Esophagus squamous epithelium (tissue), 5 donors: ENCODE data around the gene C1GALT1C1L. TPM values are rescaled to one million over a fixed set of nuclear protein-coding genes. Genes with fewer than 3 reads are reported as not detected.

ENCODE experiments used
- DNase-seq: peaks from one replicate; lab custom pipeline; 2025; lab: John Stamatoyannopoulos, UW
- H3K27ac ChIP-seq, 4 donors: fragments of 200-600 bp; sonication (generic); one replicate each; pipeline ENCODE4 v1.5.1; 2016 to 2019; ENCODE audit warnings: mild to moderate bottlenecking in 1 of 4
- H3K27me3 ChIP-seq, 4 donors: fragments of 200-600 bp; sonication (generic); 1 replicate in 3 of 4; 2 replicates in 1 of 4; pipeline versions ENCODE4 v1.5.1 to v1.6.0; 2017 to 2021; ENCODE audit warnings: antibody characterized with exemption in 1 of 4
- H3K36me3 ChIP-seq, 3 donors: fragments of 200-600 bp; sonication (generic); one replicate each; pipeline ENCODE4 v1.5.1; 2016 to 2019
- H3K4me1 ChIP-seq, 3 donors: fragments of 200-600 bp; sonication (generic); one replicate each; pipeline ENCODE4 v1.5.1; 2017 to 2019
- H3K4me3 ChIP-seq, 4 donors: fragments of 200-600 bp; sonication (generic); 1 replicate in 3 of 4; 2 replicates in 1 of 4; pipeline ENCODE4 v1.5.1; 2016 to 2019; ENCODE audit warnings: mild to moderate bottlenecking in 2 of 4, moderate library complexity in 1 of 4
- H3K9me3 ChIP-seq, 3 donors: fragments of 200-600 bp; sonication (generic); one replicate each; pipeline ENCODE4 v1.5.1; 2016 to 2019
- POLR2A ChIP-seq, 4 donors: fragments of 450-650 bp; IDR thresholded peaks; one replicate each; pipeline ENCODE4 v1.6.1; 2017; ENCODE audit warnings: antibody characterized with exemption in 4 of 4, mild to moderate bottlenecking in 4 of 4, moderate library complexity in 3 of 4
- WGBS, 2 donors: methylation state at CpG; one replicate each; pipeline ENCODE4 v1.1.5; 2018; 5-methylcytosine and 5-hydroxymethylcytosine counted together
- intact Hi-C: fragments of 100-400 bp; cut with DNase I; formaldehyde crosslinking; loops from one replicate; pipeline ENCODE4 v1.15.0; 2022
- total RNA-seq, 4 donors: library from RNA; depleted of rRNA; stranded (reverse); fragments of >200 nt; gene quantifications; one replicate each; pipeline ENCODE4 v1.1.0, GENCODE V29; 2016
- TF ChIP-seq, protein P1 (sequence below), 6 experiments: fragments of 450-650 bp in 4 of 6; fragments of 200-600 bp in 2 of 6; sonication (generic) in 2 of 6; IDR thresholded peaks; one replicate each; pipeline ENCODE4 v1.5.1; 2016 to 2019; ENCODE audit warnings: antibody characterized with exemption in 6 of 6, mild to moderate bottlenecking in 4 of 6, moderate library complexity in 4 of 6
- donor health status: DM: yes; HTN: yes; CAD: no.

The C1GALT1C1L gene
- total RNA-seq, 4 donors from 2014 or later = 0.38 TPM; not detected in 3

DNA sequence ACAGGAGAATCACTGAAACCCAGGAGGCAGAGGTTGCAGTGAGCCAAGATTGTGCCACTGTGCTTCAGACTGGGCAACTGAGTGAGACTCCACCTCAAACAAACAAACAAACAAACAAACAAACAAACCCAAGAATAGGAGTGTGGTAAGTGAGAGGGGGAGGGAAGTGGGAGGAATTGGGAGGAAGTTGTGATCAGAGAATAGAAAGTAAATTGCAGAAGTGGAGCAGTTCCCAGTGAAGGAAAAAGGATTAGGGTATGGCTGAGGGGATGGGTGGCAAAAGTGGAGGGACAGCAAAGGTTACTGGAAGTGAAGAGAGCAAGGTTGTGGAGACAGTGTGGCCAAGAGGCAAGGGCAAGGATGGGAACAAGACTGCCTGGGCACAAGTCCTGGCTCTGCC, 41.1 kb upstream of the C1GALT1C1L start:
- Histone ChIP-seq H3K9me3 (no peaks in the 10 kb centered on the region), H3K36me3 (no peaks in the 10 kb centered on the region), H3K4me1 (no peaks in the 10 kb centered on the region), H3K4me3 (no peak overlapping the region), H3K27me3 (no peaks in the 10 kb centered on the region), H3K27ac (no peak overlapping the region)
- intact Hi-C loops = no loop called here
- DNase-seq = no peak
- TF ChIP-seq POLR2A (IDR thresholded peaks at IDR 0.05) = no peak
- TF ChIP-seq, protein P1, sequence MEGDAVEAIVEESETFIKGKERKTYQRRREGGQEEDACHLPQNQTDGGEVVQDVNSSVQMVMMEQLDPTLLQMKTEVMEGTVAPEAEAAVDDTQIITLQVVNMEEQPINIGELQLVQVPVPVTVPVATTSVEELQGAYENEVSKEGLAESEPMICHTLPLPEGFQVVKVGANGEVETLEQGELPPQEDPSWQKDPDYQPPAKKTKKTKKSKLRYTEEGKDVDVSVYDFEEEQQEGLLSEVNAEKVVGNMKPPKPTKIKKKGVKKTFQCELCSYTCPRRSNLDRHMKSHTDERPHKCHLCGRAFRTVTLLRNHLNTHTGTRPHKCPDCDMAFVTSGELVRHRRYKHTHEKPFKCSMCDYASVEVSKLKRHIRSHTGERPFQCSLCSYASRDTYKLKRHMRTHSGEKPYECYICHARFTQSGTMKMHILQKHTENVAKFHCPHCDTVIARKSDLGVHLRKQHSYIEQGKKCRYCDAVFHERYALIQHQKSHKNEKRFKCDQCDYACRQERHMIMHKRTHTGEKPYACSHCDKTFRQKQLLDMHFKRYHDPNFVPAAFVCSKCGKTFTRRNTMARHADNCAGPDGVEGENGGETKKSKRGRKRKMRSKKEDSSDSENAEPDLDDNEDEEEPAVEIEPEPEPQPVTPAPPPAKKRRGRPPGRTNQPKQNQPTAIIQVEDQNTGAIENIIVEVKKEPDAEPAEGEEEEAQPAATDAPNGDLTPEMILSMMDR (IDR thresholded peaks at IDR 0.05) = no peak

DNA sequence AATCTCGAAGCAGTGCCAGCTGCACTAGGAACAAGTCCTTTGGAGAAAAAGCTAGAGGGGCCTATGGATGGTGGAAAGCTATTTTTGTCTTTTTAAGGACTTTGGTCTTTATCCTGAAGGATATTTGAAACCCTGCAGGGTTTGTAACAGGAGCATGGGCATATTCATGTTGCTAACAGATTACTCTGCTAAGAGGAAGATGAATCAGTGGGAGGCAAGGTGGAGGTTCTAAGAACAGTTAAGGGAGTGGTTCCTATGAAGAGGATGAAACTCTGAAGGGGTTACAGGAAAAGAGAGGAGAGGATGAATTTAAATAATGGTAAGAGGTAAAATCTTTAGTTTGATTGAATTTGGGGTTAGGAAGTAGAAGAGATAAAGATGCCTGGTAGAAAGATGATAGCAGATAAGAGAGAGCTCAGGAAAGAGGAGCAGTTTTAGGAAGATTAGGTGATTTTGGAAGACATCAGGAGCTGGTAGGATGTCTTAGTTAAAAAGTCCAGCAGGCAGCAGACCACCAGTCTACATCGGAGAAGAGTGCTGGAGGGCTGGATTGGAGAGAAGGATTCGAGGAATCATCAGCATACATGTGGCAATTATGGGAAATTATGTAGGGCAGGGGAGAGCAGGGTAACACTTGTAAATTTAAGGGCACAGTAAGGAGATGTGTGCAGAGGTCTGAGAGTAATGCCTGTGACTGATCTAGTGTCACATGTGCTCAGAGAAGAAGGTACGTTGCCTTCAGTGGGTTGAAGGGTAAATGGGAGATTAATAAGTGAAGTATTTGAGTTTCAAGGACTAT, 39.3 kb upstream of the C1GALT1C1L start:
- Histone ChIP-seq H3K27ac (no peak overlapping the region), H3K9me3 (no peaks in the 10 kb centered on the region), H3K36me3 (peaks cover 0 to 3% (median 0%) of the 10 kb centered on the region in 3 donors), H3K4me1 (no peaks in the 10 kb centered on the region), H3K4me3 (no peak overlapping the region), H3K27me3 (no peaks in the 10 kb centered on the region)
- WGBS, 2 donors = 84 to 90% methylated on average over 4 of the region's 4 CpGs
- intact Hi-C loops = no loop called here
- no peak for DNase-seq
- TF ChIP-seq, protein P1 (IDR thresholded peaks at IDR 0.05) = no peak
- TF ChIP-seq POLR2A (IDR thresholded peaks at IDR 0.05) = no peak

DNA sequence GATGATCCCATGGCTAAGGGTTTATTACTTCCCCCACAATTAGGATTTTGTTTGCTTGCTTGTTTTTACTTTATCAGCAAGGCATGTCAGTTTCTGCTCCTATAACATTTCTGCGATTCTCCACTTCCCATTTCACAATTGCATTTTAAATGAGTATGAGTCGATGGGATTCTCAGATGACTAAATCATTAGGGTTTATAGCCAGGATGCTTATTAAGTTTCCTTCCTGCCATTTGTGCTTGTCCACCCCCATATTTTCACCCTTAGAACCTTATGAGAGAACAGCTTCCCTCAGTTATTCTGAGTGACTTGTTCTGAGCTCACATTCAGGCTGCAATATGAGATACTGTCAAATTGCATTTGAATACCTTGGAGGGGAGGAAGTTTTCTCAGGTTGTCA, 37.9 kb upstream of the C1GALT1C1L start:
- H3K36me3 ChIP-seq = peaks cover 0 to 13% (median 0%) of the 10 kb centered on the region in 3 donors
- H3K27ac ChIP-seq = no peak overlapping the region
- WGBS, 2 donors = 18 to 26% methylated on average over 2 of the region's 2 CpGs
- DNase-seq = no peak
- H3K4me3 ChIP-seq = no peak overlapping the region
- H3K27me3 ChIP-seq = no peaks in the 10 kb centered on the region
- intact Hi-C loops = no loop called here
- no peaks in the 10 kb centered on the region for H3K9me3 ChIP-seq
- H3K4me1 ChIP-seq = no peaks in the 10 kb centered on the region
- TF ChIP-seq, protein P1 (IDR thresholded peaks at IDR 0.05) = no peak
- TF ChIP-seq POLR2A (IDR thresholded peaks at IDR 0.05) = no peak

DNA sequence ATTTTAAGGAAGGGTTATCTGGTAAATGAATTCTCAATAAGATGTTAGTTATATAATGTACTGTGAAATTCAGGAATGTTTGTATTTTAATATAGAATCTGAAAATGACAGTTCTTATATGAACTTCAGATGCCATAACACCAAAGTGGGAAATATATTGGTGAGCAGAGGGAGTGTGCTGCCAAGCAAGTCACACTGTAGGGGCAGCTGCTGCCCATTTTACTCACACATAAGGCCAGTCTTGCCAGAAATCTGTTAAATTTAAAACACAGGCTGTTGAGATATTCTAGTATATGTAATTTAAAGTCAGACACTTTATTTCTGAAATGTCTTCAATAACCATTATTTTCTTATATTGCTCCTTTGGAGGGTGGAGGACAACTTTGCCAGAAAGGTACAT, 34.6 kb upstream of the C1GALT1C1L start:
- intact Hi-C loops = no loop called here
- H3K4me3 ChIP-seq = no peak overlapping the region
- no peak for DNase-seq
- H3K36me3 ChIP-seq = peaks cover 0 to 17% (median 0%) of the 10 kb centered on the region in 3 donors
- no peaks in the 10 kb centered on the region for H3K27me3 ChIP-seq
- no peaks in the 10 kb centered on the region for H3K9me3 ChIP-seq
- H3K27ac ChIP-seq = no peak overlapping the region
- no peak for TF ChIP-seq POLR2A (IDR thresholded peaks at IDR 0.05)
- TF ChIP-seq, protein P1 (IDR thresholded peaks at IDR 0.05) = no peak
- H3K4me1 ChIP-seq = no peaks in the 10 kb centered on the region

DNA sequence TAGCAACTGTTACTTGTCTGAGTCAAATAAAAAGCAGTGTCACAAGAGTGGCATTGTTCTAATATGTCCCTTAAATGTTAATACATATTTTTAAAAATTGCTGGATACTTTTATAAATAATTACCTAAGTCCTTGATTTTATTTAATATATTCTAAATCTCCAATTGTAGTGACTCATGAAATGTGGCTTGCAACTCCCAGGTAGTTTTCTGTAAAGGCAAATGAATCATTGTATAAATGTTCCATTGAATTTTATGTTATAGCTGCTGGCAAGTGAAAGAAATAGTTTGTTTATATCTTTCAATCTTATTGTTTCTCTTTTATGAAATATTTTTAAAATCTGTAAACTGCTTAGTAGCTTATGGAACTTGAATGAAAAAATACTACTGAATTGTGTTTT, 32.7 kb upstream of the C1GALT1C1L start:
- H3K4me1 ChIP-seq = no peaks in the 10 kb centered on the region
- no peaks in the 10 kb centered on the region for H3K27me3 ChIP-seq
- TF ChIP-seq, protein P1 (IDR thresholded peaks at IDR 0.05) = no peak
- TF ChIP-seq POLR2A (IDR thresholded peaks at IDR 0.05) = no peak
- no peaks in the 10 kb centered on the region for H3K9me3 ChIP-seq
- intact Hi-C loops = no loop called here
- H3K4me3 ChIP-seq = no peak overlapping the region
- DNase-seq = no peak
- peaks cover 0 to 17% (median 0%) of the 10 kb centered on the region in 3 donors for H3K36me3 ChIP-seq
- no peak overlapping the region for H3K27ac ChIP-seq
